Ascending aorta (tissue), 2 donors: ENCODE data around the gene MAPK12. TPM values are rescaled to one million over a fixed set of nuclear protein-coding genes. Genes with fewer than 3 reads are reported as not detected.

Experiments
- DNase-seq, 2 donors: peaks; one replicate each; pipeline ENCODE4 v3.0.0-alpha.2; 2019; ENCODE audit warnings: low spot score in 2 of 2
- H3K27ac ChIP-seq, 2 donors: fragments of 200-600 bp; sonication (generic); one replicate each; pipeline ENCODE4 v1.5.1; 2016 to 2017; ENCODE audit warnings: mild to moderate bottlenecking in 1 of 2
- H3K27me3 ChIP-seq: fragments of 200-600 bp; sonication (generic); one replicate; pipeline ENCODE4 v1.5.1; 2017
- H3K36me3 ChIP-seq, 2 donors: fragments of 200-600 bp; sonication (generic); one replicate each; pipeline ENCODE4 v1.5.1; 2016
- H3K4me1 ChIP-seq, 2 donors: fragments of 200-600 bp; sonication (generic); one replicate each; pipeline ENCODE4 v1.5.1; 2016 to 2017; ENCODE audit warnings: mild to moderate bottlenecking in 1 of 2
- H3K4me3 ChIP-seq, 2 donors: fragments of 200-600 bp; sonication (generic); one replicate each; pipeline ENCODE4 v1.5.1; 2016 to 2017; ENCODE audit warnings: mild to moderate bottlenecking in 1 of 2
- H3K9me3 ChIP-seq, 2 donors: fragments of 200-600 bp; sonication (generic); one replicate each; pipeline ENCODE4 v1.5.1; 2016
- intact Hi-C: fragments of 100-400 bp; cut with DNase I; formaldehyde crosslinking; loops from one replicate; pipeline ENCODE4 v1.15.1; 2023
- total RNA-seq: library from RNA; depleted of rRNA; stranded (reverse); fragments of >200 nt; gene quantifications from one replicate; pipeline ENCODE4 v1.1.0, GENCODE V29; 2016
- TF ChIP-seq, protein P1 (sequence below), 3 experiments: fragments of 200-600 bp in 2 of 3; fragments of 450-650 bp in 1 of 3; sonication (generic) in 2 of 3; IDR thresholded peaks; one replicate each; pipeline ENCODE4 v1.5.1; 2016 to 2019; ENCODE audit warnings: antibody characterized with exemption in 3 of 3, mild to moderate bottlenecking in 1 of 3, moderate library complexity in 1 of 3

The MAPK12 gene
- total RNA-seq, 1 donor from 2014 or later, result 29.4 TPM

DNA sequence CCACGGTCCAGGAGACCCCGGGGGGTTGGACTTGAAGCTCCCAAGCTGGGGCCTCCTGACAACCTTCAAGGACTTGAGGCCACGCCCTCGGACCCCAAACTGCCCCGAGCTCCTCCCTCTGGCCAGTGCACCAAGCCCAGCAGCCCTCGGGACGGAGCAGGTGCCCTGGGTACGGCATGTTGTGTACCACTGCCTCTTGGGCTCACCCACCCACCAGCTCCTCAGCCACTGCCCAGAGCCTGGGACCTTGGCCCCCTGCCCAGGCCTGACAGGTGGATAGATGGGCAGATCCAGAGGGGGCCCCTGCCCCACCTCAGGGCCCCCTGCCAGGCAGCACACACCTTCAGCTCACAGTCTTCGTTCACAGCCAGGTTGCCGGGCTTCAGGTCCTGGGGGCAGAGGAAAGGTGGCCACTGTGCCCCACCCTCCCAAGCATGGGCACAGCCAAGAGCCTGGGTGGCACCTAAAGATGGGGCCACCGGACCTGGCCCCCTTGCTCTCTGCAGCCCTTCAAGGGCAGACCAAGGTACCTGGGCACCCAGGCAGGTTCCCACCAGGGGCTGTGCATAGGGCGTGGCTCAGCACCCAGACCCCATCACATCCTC, 5.1 kb downstream of the MAPK12 start:
- intact Hi-C loops, result no loop called here
- TF ChIP-seq, protein P1, sequence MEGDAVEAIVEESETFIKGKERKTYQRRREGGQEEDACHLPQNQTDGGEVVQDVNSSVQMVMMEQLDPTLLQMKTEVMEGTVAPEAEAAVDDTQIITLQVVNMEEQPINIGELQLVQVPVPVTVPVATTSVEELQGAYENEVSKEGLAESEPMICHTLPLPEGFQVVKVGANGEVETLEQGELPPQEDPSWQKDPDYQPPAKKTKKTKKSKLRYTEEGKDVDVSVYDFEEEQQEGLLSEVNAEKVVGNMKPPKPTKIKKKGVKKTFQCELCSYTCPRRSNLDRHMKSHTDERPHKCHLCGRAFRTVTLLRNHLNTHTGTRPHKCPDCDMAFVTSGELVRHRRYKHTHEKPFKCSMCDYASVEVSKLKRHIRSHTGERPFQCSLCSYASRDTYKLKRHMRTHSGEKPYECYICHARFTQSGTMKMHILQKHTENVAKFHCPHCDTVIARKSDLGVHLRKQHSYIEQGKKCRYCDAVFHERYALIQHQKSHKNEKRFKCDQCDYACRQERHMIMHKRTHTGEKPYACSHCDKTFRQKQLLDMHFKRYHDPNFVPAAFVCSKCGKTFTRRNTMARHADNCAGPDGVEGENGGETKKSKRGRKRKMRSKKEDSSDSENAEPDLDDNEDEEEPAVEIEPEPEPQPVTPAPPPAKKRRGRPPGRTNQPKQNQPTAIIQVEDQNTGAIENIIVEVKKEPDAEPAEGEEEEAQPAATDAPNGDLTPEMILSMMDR (IDR thresholded peaks at IDR 0.05), result no peak

DNA sequence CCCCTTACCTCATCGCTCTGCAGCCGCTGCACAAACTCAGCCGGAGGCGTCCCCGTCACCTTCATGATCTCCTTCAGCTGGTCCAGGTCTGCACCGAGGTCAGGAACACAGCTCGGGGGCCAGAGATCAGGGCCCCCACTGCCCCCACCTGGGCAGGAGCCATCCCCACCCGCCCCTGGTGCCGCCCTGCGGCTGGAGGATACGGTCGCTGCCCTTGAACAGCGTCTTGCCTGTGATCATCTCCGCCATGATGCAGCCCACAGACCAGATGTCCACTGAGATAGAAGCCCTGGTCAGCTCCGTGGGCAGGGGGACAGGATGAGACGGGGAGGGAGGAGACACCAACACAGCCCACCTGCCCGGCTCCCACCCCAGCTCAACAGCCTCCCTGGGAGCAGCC, 5.9 kb downstream of the MAPK12 start:
- Histone ChIP-seq H3K4me1 (peaks cover 0 to 10% of the 10 kb centered on the region in 2 donors), H3K36me3 (no peaks in the 10 kb centered on the region), H3K27me3 (no peaks in the 10 kb centered on the region), H3K9me3 (no peaks in the 10 kb centered on the region), H3K27ac (no peak overlapping the region), H3K4me3 (no peak overlapping the region)
- TF ChIP-seq, protein P1 (IDR thresholded peaks at IDR 0.05), result no peak
- intact Hi-C loops, result no loop called here
- DNase-seq, result no peak

More for the DNA sequence above, 5.1 kb downstream of the MAPK12 start:
- H3K9me3 ChIP-seq, result no peaks in the 10 kb centered on the region
- no peak for DNase-seq
- no peaks in the 10 kb centered on the region for H3K36me3 ChIP-seq
- no peaks in the 10 kb centered on the region for H3K27me3 ChIP-seq
- H3K4me1 ChIP-seq, result peaks cover 0 to 7% of the 10 kb centered on the region in 2 donors
- no peak overlapping the region for H3K4me3 ChIP-seq
- no peak overlapping the region for H3K27ac ChIP-seq

- TF ChIP-seq, protein P1 (IDR thresholded peaks at IDR 0.05), result no peak
- intact Hi-C loops, result no loop called here
- H3K4me1 ChIP-seq, result peaks cover 5 to 15% of the 10 kb centered on the region in 2 donors
Measured at GRCh38 chr22:50255099-50255498, 6.4 kb downstream of the MAPK12 start.

DNA sequence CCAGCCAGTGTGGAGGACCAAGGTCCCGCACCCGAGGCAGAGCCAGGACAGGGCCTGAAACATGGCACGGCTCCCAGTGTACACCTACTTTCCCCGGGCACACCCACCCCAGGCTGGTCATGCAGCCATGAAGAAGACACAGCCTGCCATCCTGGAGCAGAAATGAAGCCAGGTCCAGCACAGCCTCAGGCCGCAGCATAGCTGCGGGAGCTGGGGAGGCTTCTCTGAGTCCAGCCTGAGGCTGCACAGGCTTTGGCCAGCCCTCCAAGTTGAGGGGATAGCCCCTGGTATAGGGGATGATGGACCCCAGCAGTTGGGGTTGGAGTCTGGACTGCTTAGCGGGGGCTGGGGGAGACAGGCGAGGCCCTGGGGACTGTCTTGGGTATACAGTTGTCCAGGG, 7.5 kb downstream of the MAPK12 start:
- TF ChIP-seq, protein P1 (IDR thresholded peaks at IDR 0.05), result no peak
- H3K36me3 ChIP-seq, result no peaks in the 10 kb centered on the region
- intact Hi-C loops, result loop anchor here (2.0 kb wide), 1 partner anchor 17 kb away; the partner anchor contains the start of gene MAPK11
- no peaks in the 10 kb centered on the region for H3K9me3 ChIP-seq
- no peak overlapping the region for H3K4me3 ChIP-seq
- H3K27ac ChIP-seq, result no peak overlapping the region
- no peak for DNase-seq
- peaks cover 11 to 19% of the 10 kb centered on the region in 2 donors for H3K4me1 ChIP-seq
- no peaks in the 10 kb centered on the region for H3K27me3 ChIP-seq

More at GRCh38 chr22:50255099-50255498, 6.4 kb downstream of the MAPK12 start:
- H3K27me3 ChIP-seq, result no peaks in the 10 kb centered on the region
- no peak for DNase-seq
- H3K4me3 ChIP-seq, result no peak overlapping the region
- no peak overlapping the region for H3K27ac ChIP-seq
- no peaks in the 10 kb centered on the region for H3K9me3 ChIP-seq
- no peaks in the 10 kb centered on the region for H3K36me3 ChIP-seq

- TF ChIP-seq, protein P1 (IDR thresholded peaks at IDR 0.05), result no peak
- H3K27me3 ChIP-seq, result no peaks in the 10 kb centered on the region
- no peak overlapping the region for H3K27ac ChIP-seq
- H3K4me3 ChIP-seq, result no peak overlapping the region
- intact Hi-C loops, result loop anchor here (2.0 kb wide), 1 partner anchor 18 kb away; the partner anchor contains the start of gene MAPK11
- H3K9me3 ChIP-seq, result no peaks in the 10 kb centered on the region
- DNase-seq, result no peak
- peaks cover 0 to under 1% of the 10 kb centered on the region in 2 donors for H3K36me3 ChIP-seq
- peaks cover 11 to 19% of the 10 kb centered on the region in 2 donors for H3K4me1 ChIP-seq
Measured at GRCh38 chr22:50253046-50253915, 8.2 kb downstream of the MAPK12 start.
